Measurements from ENCODE around the gene NTMT1. TPM values are rescaled to one million over a fixed set of nuclear protein-coding genes. Genes with fewer than 3 reads are reported as not detected.

Gene NTMT1
- total and polyA plus RNA-seq, 9 of the 15 experiments (the other 6 are each of a cell fraction or from before 2014, with no cell fraction given) = 42.1 to 116 (median 74.7) TPM

- TF ChIP-seq, protein P1, sequence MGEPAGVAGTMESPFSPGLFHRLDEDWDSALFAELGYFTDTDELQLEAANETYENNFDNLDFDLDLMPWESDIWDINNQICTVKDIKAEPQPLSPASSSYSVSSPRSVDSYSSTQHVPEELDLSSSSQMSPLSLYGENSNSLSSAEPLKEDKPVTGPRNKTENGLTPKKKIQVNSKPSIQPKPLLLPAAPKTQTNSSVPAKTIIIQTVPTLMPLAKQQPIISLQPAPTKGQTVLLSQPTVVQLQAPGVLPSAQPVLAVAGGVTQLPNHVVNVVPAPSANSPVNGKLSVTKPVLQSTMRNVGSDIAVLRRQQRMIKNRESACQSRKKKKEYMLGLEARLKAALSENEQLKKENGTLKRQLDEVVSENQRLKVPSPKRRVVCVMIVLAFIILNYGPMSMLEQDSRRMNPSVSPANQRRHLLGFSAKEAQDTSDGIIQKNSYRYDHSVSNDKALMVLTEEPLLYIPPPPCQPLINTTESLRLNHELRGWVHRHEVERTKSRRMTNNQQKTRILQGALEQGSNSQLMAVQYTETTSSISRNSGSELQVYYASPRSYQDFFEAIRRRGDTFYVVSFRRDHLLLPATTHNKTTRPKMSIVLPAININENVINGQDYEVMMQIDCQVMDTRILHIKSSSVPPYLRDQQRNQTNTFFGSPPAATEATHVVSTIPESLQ (CRISPR knock-in tag; IDR thresholded peaks at IDR 0.05) = no peak
- TF ChIP-seq PYGO2 (tag; IDR thresholded peaks at IDR 0.05) (no peak), OTX1 (CRISPR knock-in tag; IDR thresholded peaks at IDR 0.05) (no peak), ZNF133 (CRISPR knock-in tag; IDR thresholded peaks at IDR 0.05) (no peak), MECOM (CRISPR knock-in tag; IDR thresholded peaks at IDR 0.05) (no peak), ZFP36 (IDR thresholded peaks at IDR 0.05; ENCODE audit: low read depth, low read length, partially characterized antibody) (no peak), SRSF7 (optimal IDR thresholded peaks at IDR 0.05; ENCODE audit: low read depth, low read length) (no peak), NR2F6 (CRISPR knock-in tag; IDR thresholded peaks at IDR 0.05) (no peak), ZBTB11 (CRISPR knock-in tag; IDR thresholded peaks at IDR 0.05) (peak in 1 of 3 experiments; percentile 25; a peak in 1 of 6 replicates), ZC3H11A (IDR thresholded peaks at IDR 0.05; ENCODE audit: low read depth, low read length) (no peak), HDAC1 (IDR thresholded peaks at IDR 0.05) (no peak), ETV5 (CRISPR knock-in tag; IDR thresholded peaks at IDR 0.05; ENCODE audit: low read depth) (0 out of 2 replicates have a peak, but pooled peaks have one; percentile 52), THRAP3 (IDR thresholded peaks at IDR 0.05; ENCODE audit: borderline replicate concordance) (no peak), ZNF274 (IDR thresholded peaks at IDR 0.05; ENCODE audit: borderline replicate concordance, low read depth, low read length) (no peak)
- TF ChIP-seq, protein P2, sequence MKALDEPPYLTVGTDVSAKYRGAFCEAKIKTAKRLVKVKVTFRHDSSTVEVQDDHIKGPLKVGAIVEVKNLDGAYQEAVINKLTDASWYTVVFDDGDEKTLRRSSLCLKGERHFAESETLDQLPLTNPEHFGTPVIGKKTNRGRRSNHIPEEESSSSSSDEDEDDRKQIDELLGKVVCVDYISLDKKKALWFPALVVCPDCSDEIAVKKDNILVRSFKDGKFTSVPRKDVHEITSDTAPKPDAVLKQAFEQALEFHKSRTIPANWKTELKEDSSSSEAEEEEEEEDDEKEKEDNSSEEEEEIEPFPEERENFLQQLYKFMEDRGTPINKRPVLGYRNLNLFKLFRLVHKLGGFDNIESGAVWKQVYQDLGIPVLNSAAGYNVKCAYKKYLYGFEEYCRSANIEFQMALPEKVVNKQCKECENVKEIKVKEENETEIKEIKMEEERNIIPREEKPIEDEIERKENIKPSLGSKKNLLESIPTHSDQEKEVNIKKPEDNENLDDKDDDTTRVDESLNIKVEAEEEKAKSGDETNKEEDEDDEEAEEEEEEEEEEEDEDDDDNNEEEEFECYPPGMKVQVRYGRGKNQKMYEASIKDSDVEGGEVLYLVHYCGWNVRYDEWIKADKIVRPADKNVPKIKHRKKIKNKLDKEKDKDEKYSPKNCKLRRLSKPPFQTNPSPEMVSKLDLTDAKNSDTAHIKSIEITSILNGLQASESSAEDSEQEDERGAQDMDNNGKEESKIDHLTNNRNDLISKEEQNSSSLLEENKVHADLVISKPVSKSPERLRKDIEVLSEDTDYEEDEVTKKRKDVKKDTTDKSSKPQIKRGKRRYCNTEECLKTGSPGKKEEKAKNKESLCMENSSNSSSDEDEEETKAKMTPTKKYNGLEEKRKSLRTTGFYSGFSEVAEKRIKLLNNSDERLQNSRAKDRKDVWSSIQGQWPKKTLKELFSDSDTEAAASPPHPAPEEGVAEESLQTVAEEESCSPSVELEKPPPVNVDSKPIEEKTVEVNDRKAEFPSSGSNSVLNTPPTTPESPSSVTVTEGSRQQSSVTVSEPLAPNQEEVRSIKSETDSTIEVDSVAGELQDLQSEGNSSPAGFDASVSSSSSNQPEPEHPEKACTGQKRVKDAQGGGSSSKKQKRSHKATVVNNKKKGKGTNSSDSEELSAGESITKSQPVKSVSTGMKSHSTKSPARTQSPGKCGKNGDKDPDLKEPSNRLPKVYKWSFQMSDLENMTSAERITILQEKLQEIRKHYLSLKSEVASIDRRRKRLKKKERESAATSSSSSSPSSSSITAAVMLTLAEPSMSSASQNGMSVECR (CRISPR knock-in tag; IDR thresholded peaks at IDR 0.05) = peak; percentile 21; the same call in 1 of the 2 replicates
These were observed 5.9 kb upstream of the NTMT1 start (continued) for GRCh38 chr9:129619787-129620668.

All from K562 (cell line).